Measurements from ENCODE around the gene KIZ.

Gene KIZ

GRCh38 chr20:21273755-21274386 is 148.0 kb downstream of the KIZ start:
- no peak for DNase-seq

GRCh38 chr20:21278829-21279228 is 152.9 kb downstream of the KIZ start:
- DNase-seq, result no peak

- DNase-seq, result no peak
These were observed 154.0 kb downstream of the KIZ start for GRCh38 chr20:21279706-21280521.

GRCh38 chr20:21280522-21281016 is 154.7 kb downstream of the KIZ start:
- DNase-seq, result no peak

GRCh38 chr20:21286775-21287174 is 160.9 kb downstream of the KIZ start:
- no peak for DNase-seq

- no peak for DNase-seq
These were observed 162.9 kb downstream of the KIZ start for GRCh38 chr20:21288587-21289370.

GRCh38 chr20:21289651-21290050 is 163.8 kb downstream of the KIZ start:
- DNase-seq, result no peak

- DNase-seq, result no peak
These were observed 165.1 kb downstream of the KIZ start for GRCh38 chr20:21291026-21291425.

- DNase-seq, result no peak
These were observed 168.9 kb downstream of the KIZ start for GRCh38 chr20:21294755-21295154.
